GM21529 (cell line): ENCODE data around the gene ERCC6.

Source experiments
- ATAC-seq: cut with Tn5 transposase; IDR thresholded peaks from one replicate; pipeline ENCODE4 v1.9.1; 2021; ENCODE audit not compliant: unreplicated experiment

Gene ERCC6

GRCh38 chr10:49512121-49512809, 26.7 kb downstream of the ERCC6 start:
- no peak for ATAC-seq

GRCh38 chr10:49509771-49510303, 29.1 kb downstream of the ERCC6 start:
- no peak for ATAC-seq

GRCh38 chr10:49508654-49509053, 30.3 kb downstream of the ERCC6 start:
- ATAC-seq, result no peak

- no peak for ATAC-seq
Measured at GRCh38 chr10:49508249-49508648, 30.7 kb downstream of the ERCC6 start.

- ATAC-seq, result no peak
Measured at GRCh38 chr10:49505589-49505988, 33.3 kb downstream of the ERCC6 start.

- ATAC-seq, result no peak
Measured at GRCh38 chr10:49505076-49505475, 33.8 kb downstream of the ERCC6 start.

- ATAC-seq, result no peak
Measured at GRCh38 chr10:49504528-49504927, 34.4 kb downstream of the ERCC6 start.

- ATAC-seq, result no peak
Measured at GRCh38 chr10:49502358-49502757, 36.6 kb downstream of the ERCC6 start.

GRCh38 chr10:49500412-49500811, 38.5 kb downstream of the ERCC6 start:
- no peak for ATAC-seq

GRCh38 chr10:49499305-49499851, 39.5 kb downstream of the ERCC6 start:
- no peak for ATAC-seq

- no peak for ATAC-seq
Measured at GRCh38 chr10:49498425-49498824, 40.5 kb downstream of the ERCC6 start.

GRCh38 chr10:49497358-49497757, 41.6 kb downstream of the ERCC6 start:
- no peak for ATAC-seq

- no peak for ATAC-seq
Measured at GRCh38 chr10:49488056-49488717, 50.7 kb downstream of the ERCC6 start.

GRCh38 chr10:49486738-49487137, 52.2 kb downstream of the ERCC6 start:
- no peak for ATAC-seq

- no peak for ATAC-seq
Measured at GRCh38 chr10:49486009-49486408, 52.9 kb downstream of the ERCC6 start.

GRCh38 chr10:49484486-49485235, 54.3 kb downstream of the ERCC6 start:
- no peak for ATAC-seq

- ATAC-seq, result no peak
Measured at GRCh38 chr10:49478819-49479218, 60.1 kb downstream of the ERCC6 start.

GRCh38 chr10:49474901-49475300, 64.0 kb downstream of the ERCC6 start:
- no peak for ATAC-seq

GRCh38 chr10:49471532-49471931, 67.4 kb downstream of the ERCC6 start:
- no peak for ATAC-seq

- no peak for ATAC-seq
Measured at GRCh38 chr10:49465736-49466135, 73.2 kb downstream of the ERCC6 start.
